HG02623 (cell line): ENCODE results near the gene PSMB4.
"Not testable (repeated sequence)": the region's sequence is repeated elsewhere in the genome, so short reads cannot be mapped to it uniquely, and the experiment has no call there.

Source experiments
- ATAC-seq: cut with Tn5 transposase; IDR thresholded peaks from one replicate; pipeline ENCODE4 v1.9.1; 2021; ENCODE audit warnings: moderate library complexity; ENCODE audit not compliant: unreplicated experiment

Gene PSMB4

DNA sequence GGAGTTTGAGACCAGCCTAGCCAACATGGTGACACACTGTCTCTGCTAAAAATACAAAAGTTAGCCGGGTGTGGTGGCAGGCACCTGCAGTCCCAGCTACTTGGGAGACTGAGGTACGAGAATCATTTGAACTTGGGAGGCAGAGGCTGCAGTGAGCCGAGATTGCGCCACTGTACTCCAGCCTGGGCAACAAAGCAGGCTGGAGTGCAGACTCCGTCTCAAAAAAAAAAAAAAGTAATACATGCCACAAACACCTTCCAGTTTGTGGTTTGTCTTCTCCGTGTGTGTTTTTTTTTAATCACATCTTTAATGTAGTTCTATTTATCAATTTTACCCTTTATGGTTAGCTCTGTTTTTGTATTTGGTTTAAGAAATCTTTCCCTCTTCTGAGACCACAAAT, 37.6 kb downstream of the PSMB4 start:
- ATAC-seq = no peak

GRCh38 chr1:151437396-151437795, 38.0 kb downstream of the PSMB4 start:
- not testable (repeated sequence) for ATAC-seq

- ATAC-seq = no peak
Observed at GRCh38 chr1:151443846-151444782, 44.7 kb downstream of the PSMB4 start.

GRCh38 chr1:151444783-151445177, 45.4 kb downstream of the PSMB4 start:
- no peak for ATAC-seq

DNA sequence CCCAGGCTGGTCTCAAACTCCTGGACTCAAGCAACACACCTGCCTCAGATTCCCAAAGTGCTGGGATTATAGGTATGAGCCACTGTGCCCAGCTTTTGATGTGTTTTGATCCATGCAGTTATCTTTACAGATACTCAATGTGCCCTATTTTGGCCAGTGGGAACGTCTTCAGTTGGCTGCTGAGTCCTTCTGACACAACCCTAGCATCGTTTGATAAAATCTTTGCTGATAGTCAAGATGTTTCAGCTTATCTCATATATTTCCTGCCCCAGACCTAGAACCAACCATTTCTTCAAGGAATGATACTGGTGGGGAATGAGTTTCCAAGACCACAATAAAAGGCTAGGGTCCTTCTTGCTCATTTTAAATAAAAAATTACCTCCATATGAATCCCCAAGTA, 48.3 kb downstream of the PSMB4 start:
- ATAC-seq = no peak
